SH-SY5Y (cell line): ENCODE data around the gene SLC26A6.

Source experiments
- GATA2 ChIP-seq: IDR thresholded peaks from 2 replicates; pipeline ENCODE4 v1.6.1; 2011; ENCODE audit warnings: mild to moderate bottlenecking, low read depth, low read length
- GATA3 ChIP-seq: IDR thresholded peaks from 2 replicates; pipeline ENCODE4 v1.6.1; 2011; ENCODE audit warnings: low read depth, mild to moderate bottlenecking, low read length, moderate library complexity

DNA sequence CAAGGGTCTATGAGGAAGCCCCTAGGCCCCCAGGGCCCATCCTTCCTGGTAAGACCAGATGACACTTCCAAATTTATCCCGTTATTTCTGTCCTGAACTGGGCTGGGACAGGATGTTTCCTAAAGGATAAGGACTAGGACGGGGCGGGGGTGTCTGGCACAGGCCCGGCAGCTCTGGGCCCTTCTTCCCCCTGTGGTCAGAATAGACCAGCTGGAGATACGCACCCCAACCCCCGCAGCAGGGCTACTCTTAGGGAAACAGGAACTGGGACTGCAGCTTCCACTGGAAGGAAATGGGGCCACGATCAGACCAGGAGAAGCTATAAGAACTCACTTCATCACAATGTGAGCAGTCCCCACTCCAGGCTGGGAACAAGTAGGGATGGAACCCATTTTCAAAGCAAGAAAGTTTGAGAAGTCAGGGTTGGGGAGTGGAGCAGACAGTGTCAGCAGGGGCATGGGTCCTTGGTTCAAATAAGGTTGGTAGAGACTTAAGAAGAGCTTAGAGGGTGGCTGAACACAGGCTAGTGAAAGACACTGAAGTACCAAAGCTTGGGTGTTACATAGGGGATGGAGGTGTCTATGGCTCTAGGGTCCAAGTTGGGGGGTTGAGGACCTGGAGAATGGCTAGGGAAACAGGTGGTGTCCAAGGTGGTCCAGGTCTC is 49.4 kb upstream of the SLC26A6 start:
- TF ChIP-seq GATA2, result no peak
- TF ChIP-seq GATA3, result no peak
